Right atrium auricular region (tissue), 2 donors: Measurements from ENCODE around the gene FLRT2. TPM values are rescaled to one million over a fixed set of nuclear protein-coding genes. Genes with fewer than 3 reads are reported as not detected.

Experiments used
- DNase-seq: peaks from one replicate; pipeline ENCODE4 v3.0.0-alpha.2; 2019; ENCODE audit warnings: low spot score
- H3K27ac ChIP-seq, 2 donors: fragments of 200-600 bp; sonication (generic); 1 replicate in 1 of 2; 2 replicates in 1 of 2; pipeline ENCODE4 v1.5.1; 2016 to 2019
- H3K27me3 ChIP-seq, 2 donors: fragments of 200-600 bp; sonication (generic); one replicate each; pipeline versions ENCODE4 v1.5.1 to v1.6.0; 2017 to 2019
- H3K36me3 ChIP-seq: fragments of 200-600 bp; sonication (generic); one replicate; pipeline ENCODE4 v1.5.1; 2016
- H3K4me1 ChIP-seq, 2 donors: fragments of 200-600 bp; sonication (generic); one replicate each; pipeline versions ENCODE4 v1.5.1 to v1.6.0; 2017 to 2019
- H3K4me3 ChIP-seq, 2 donors: fragments of 200-600 bp; sonication (generic); 1 replicate in 1 of 2; 2 replicates in 1 of 2; pipeline ENCODE4 v1.5.1; 2017 to 2019; ENCODE audit warnings: mild to moderate bottlenecking in 1 of 2, moderate library complexity in 1 of 2
- H3K9me3 ChIP-seq, 2 donors: fragments of 200-600 bp; sonication (generic); one replicate each; pipeline ENCODE4 v1.5.1; 2019
- CTCF ChIP-seq, 2 donors: fragments of 200-600 bp; sonication (generic); IDR thresholded peaks; one replicate each; pipeline ENCODE4 v1.5.1; 2019; ENCODE audit warnings: antibody characterized with exemption in 2 of 2
- total RNA-seq, 2 donors: library from RNA; depleted of rRNA; stranded (reverse); fragments of >200 nt; gene quantifications; one replicate each; pipeline ENCODE4 v1.1.0, GENCODE V29; 2016

The FLRT2 gene
- total RNA-seq, 2 donors from 2014 or later, result 10.3 to 11.9 TPM

DNA sequence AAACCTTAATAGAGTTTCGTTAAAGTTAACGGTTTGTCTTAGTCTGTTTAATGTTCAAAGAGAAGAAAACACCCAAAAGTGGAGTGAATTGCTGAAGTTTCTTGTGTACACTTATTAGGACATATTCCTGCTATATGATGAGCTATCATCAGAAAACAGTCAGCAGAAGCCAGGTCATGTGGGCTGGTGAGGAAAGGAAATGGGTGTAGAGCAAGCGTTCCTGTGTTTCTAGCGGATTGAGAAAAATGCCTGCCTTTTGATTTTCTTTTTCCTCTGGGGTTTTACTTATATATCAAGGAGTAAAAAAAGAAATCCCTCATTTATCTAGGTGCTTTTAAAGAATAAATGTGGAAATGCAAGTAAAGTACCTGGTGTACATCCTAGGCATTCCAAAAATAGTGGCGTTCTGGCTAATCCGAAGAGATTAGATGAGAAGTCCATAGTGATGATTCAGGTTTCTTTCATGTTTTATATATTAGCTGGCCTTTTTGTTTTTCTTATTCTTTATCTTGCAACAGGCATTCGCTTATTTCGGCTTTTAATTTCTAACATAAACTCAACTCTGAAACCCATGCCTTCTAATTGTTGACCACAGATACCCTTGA, 50.7 kb downstream of the FLRT2 start:
- no peak for TF ChIP-seq CTCF (IDR thresholded peaks at IDR 0.05)
- Histone ChIP-seq H3K4me1 (no peaks in the 10 kb centered on the region), H3K9me3 (no peaks in the 10 kb centered on the region), H3K27ac (no peak overlapping the region), H3K4me3 (no peak overlapping the region), H3K36me3 (no peaks in the 10 kb centered on the region), H3K27me3 (no peaks in the 10 kb centered on the region)
- DNase-seq, result no peak

- TF ChIP-seq CTCF (IDR thresholded peaks at IDR 0.05), result no peak
- Histone ChIP-seq H3K9me3 (no peaks in the 10 kb centered on the region), H3K4me1 (no peaks in the 10 kb centered on the region)
These were observed 51.7 kb downstream of the FLRT2 start for GRCh38 chr14:85581691-85582090.

GRCh38 chr14:85583380-85583779, 53.4 kb downstream of the FLRT2 start:
- Histone ChIP-seq H3K4me3 (no peak overlapping the region), H3K9me3 (no peaks in the 10 kb centered on the region), H3K27ac (no peak overlapping the region), H3K36me3 (no peaks in the 10 kb centered on the region), H3K27me3 (no peaks in the 10 kb centered on the region), H3K4me1 (no peaks in the 10 kb centered on the region)
- no peak for DNase-seq
- TF ChIP-seq CTCF (IDR thresholded peaks at IDR 0.05), result no peak

More at GRCh38 chr14:85581691-85582090, 51.7 kb downstream of the FLRT2 start:
- H3K4me3 ChIP-seq, result no peak overlapping the region
- H3K27me3 ChIP-seq, result no peaks in the 10 kb centered on the region
- H3K36me3 ChIP-seq, result no peaks in the 10 kb centered on the region
- DNase-seq, result no peak
- no peak overlapping the region for H3K27ac ChIP-seq

- no peak for DNase-seq
- H3K27me3 ChIP-seq, result no peaks in the 10 kb centered on the region
- H3K4me3 ChIP-seq, result no peak overlapping the region
- H3K36me3 ChIP-seq, result no peaks in the 10 kb centered on the region
- H3K4me1 ChIP-seq, result no peaks in the 10 kb centered on the region
- H3K9me3 ChIP-seq, result no peaks in the 10 kb centered on the region
- H3K27ac ChIP-seq, result no peak overlapping the region
- no peak for TF ChIP-seq CTCF (IDR thresholded peaks at IDR 0.05)
These were observed 54.5 kb downstream of the FLRT2 start for GRCh38 chr14:85584481-85584880.

DNA sequence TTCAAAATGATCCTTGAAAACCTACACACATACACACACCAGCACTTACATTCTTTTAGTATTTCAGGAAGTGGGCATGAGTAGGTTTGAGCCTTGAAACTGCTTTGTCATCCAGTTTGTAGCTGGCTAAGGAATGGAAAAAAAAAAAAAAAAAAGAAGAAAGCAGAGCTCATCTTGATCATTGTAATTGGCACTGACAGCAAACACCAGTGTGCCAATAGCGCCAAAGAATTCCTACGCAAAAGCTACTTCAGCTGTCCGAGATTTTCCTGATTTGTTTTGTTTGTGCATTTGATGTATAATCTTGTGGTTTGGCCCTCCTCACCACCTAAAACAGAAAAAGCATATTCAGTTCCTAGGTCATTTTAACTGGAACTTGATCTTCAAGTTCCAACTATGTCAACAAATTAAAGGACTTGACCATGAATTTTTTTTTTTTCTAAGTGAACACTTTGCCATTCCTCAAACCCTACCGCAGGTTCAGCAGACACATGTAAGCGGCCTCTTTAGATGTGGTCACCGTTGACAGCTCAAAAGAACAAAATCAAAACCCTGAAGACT, 57.3 kb downstream of the FLRT2 start:
- H3K9me3 ChIP-seq, result no peaks in the 10 kb centered on the region
- no peaks in the 10 kb centered on the region for H3K27me3 ChIP-seq
- TF ChIP-seq CTCF (IDR thresholded peaks at IDR 0.05), result no peak
- H3K4me3 ChIP-seq, result no peak overlapping the region
- no peaks in the 10 kb centered on the region for H3K36me3 ChIP-seq
- no peak for DNase-seq
- no peak overlapping the region for H3K27ac ChIP-seq
- H3K4me1 ChIP-seq, result no peaks in the 10 kb centered on the region

GRCh38 chr14:85590784-85591183, 60.8 kb downstream of the FLRT2 start:
- Histone ChIP-seq H3K4me3 (no peak overlapping the region), H3K4me1 (no peaks in the 10 kb centered on the region), H3K36me3 (no peaks in the 10 kb centered on the region), H3K27me3 (no peaks in the 10 kb centered on the region), H3K9me3 (peaks cover 0 to under 1% of the 10 kb centered on the region in 2 donors), H3K27ac (no peak overlapping the region)
- DNase-seq, result no peak
- no peak for TF ChIP-seq CTCF (IDR thresholded peaks at IDR 0.05)
